H1 (cell line): Measurements from ENCODE around the gene CXCR1. TPM values are rescaled to one million over a fixed set of nuclear protein-coding genes. Genes with fewer than 3 reads are reported as not detected.

Source experiments
- CTCF ChIA-PET: fragments of 300-600 bp; sonication (Branson Sonifier 250); formaldehyde crosslinking; loops from one replicate; lab custom pipeline; 2021; ENCODE audit not compliant: partially characterized antibody; lab: Charles Lee
- POLR2A ChIA-PET: fragments of 300-600 bp; sonication (Branson Sonifier 250); formaldehyde crosslinking; loops from one replicate; lab custom pipeline; 2021; ENCODE audit warnings: inconsistent platforms; ENCODE audit not compliant: partially characterized antibody; lab: Charles Lee
- DNase-seq, 2 experiments: peaks; one replicate each; pipeline versions ENCODE4 v3.0.0 to v3.0.0-alpha.2; 2010 to 2022; ENCODE audit warnings: low spot score in 2 of 2, low read depth in 1 of 2, mixed read lengths in 1 of 2
- FAIRE-seq: peaks from 2 replicates; lab custom pipeline; 2011; peaks lifted over from hg19 to GRCh38; lab: Jason Lieb, UNC
- H2AFZ ChIP-seq: 2 replicates; pipeline ENCODE4 v1.8.1; 2012; ENCODE audit warnings: low read length, inconsistent platforms
- H2AK5ac ChIP-seq: 2 replicates; pipeline ENCODE4 v1.6.1; 2013; ENCODE audit warnings: low read depth, low read length
- H2BK120ac ChIP-seq: replicated peaks from 2 replicates; pipeline ENCODE3; 2013; ENCODE audit warnings: low read depth, low read length, inconsistent platforms
- H2BK12ac ChIP-seq: 2 replicates; pipeline ENCODE4 v1.6.1; 2013; ENCODE audit warnings: low read depth, low read length
- H2BK15ac ChIP-seq: 2 replicates; pipeline ENCODE4 v1.6.1; 2013; ENCODE audit warnings: low read length
- H2BK20ac ChIP-seq: 2 replicates; pipeline ENCODE4 v1.6.1; 2013; ENCODE audit warnings: low read length
- H2BK5ac ChIP-seq: 2 replicates; pipeline ENCODE4 v1.6.1; 2013; ENCODE audit warnings: low read depth, low read length
- H3K14ac ChIP-seq: 2 replicates; pipeline ENCODE4 v1.6.1; 2013; ENCODE audit warnings: inconsistent platforms; ENCODE audit not compliant: insufficient read length
- H3K18ac ChIP-seq: 2 replicates; pipeline ENCODE4 v1.6.1; 2013; ENCODE audit warnings: low read length; ENCODE audit errors: extremely low read depth
- H3K23ac ChIP-seq: 2 replicates; pipeline ENCODE4 v1.6.1; 2013; ENCODE audit warnings: inconsistent platforms; ENCODE audit not compliant: insufficient read length
- H3K23me2 ChIP-seq: 2 replicates; pipeline ENCODE4 v1.6.1; 2013; ENCODE audit warnings: low read depth, low read length
- H3K27ac ChIP-seq: 2 replicates; pipeline ENCODE4 v1.6.1; 2011; ENCODE audit warnings: low read depth, low read length, inconsistent platforms
- H3K27me3 ChIP-seq, 4 experiments: replicated peaks in 1 of 4; 1 replicate in 1 of 4; 2 replicates in 3 of 4; pipeline versions ENCODE4 v1.6.1 to v1.8.1; 2011 to 2013; ENCODE audit warnings: low read length in 3 of 4, mild to moderate bottlenecking in 3 of 4, inconsistent platforms in 2 of 4, mixed read lengths in 2 of 4, moderate library complexity in 1 of 4; ENCODE audit not compliant: control insufficient read depth in 3 of 4, insufficient read depth in 3 of 4; ENCODE audit errors: extremely low read depth in 1 of 4
- H3K36me3 ChIP-seq, 4 experiments: 2 replicates each; pipeline versions ENCODE4 v1.6.1 to v1.8.1; 2011 to 2013; ENCODE audit warnings: mild to moderate bottlenecking in 4 of 4, low read length in 3 of 4, moderate library complexity in 2 of 4, control low read depth in 1 of 4, inconsistent platforms in 1 of 4; ENCODE audit not compliant: insufficient read depth in 4 of 4, control insufficient read depth in 2 of 4
- H3K4ac ChIP-seq: replicated peaks from 2 replicates; pipeline ENCODE3; 2013; ENCODE audit warnings: low read length, low read depth, mixed read lengths, inconsistent platforms; ENCODE audit not compliant: insufficient read length
- H3K4me1 ChIP-seq, 4 experiments: replicated peaks in 1 of 4; 1 replicate in 1 of 4; 2 replicates in 3 of 4; pipeline versions ENCODE4 v1.6.1 to v1.8.1; 2011 to 2013; ENCODE audit warnings: low read length in 3 of 4, inconsistent platforms in 2 of 4, mixed read lengths in 1 of 4; ENCODE audit not compliant: insufficient read depth in 4 of 4, control insufficient read depth in 3 of 4
- H3K4me2 ChIP-seq, 2 experiments: 2 replicates each; pipeline versions ENCODE4 v1.6.1 to v1.8.1; 2011 to 2013; ENCODE audit warnings: low read depth in 2 of 2, low read length in 2 of 2, control low read depth in 1 of 2, inconsistent platforms in 1 of 2, mild to moderate bottlenecking in 1 of 2; ENCODE audit not compliant: insufficient read depth in 1 of 2
- H3K4me3 ChIP-seq, 4 experiments: fragments of 200-600, 300-600 bp in 1 of 4; sonication (generic), shearing (Covaris generic), sonication (Bioruptor Twin) in 1 of 4; 2 replicates each; pipeline versions ENCODE4 v1.5.1 to v1.8.1; 2011 to 2016; ENCODE audit warnings: low read length in 4 of 4, low read depth in 3 of 4, control low read depth in 2 of 4, inconsistent platforms in 2 of 4, mild to moderate bottlenecking in 2 of 4, mixed read lengths in 1 of 4, moderate library complexity in 1 of 4; ENCODE audit not compliant: insufficient read depth in 2 of 4; ENCODE audit errors: extremely low read depth in 1 of 4
- H3K56ac ChIP-seq: replicated peaks from 2 replicates; pipeline ENCODE3; 2013; ENCODE audit warnings: low read depth, mild to moderate bottlenecking, mixed read lengths, low read length, inconsistent platforms; ENCODE audit not compliant: insufficient read length
- H3K79me1 ChIP-seq: 2 replicates; pipeline ENCODE4 v1.6.1; 2013; ENCODE audit warnings: low read depth, low read length, control low read depth
- H3K79me2 ChIP-seq, 2 experiments: 2 replicates each; pipeline versions ENCODE4 v1.6.1 to v1.8.1; 2012 to 2013; ENCODE audit warnings: low read length in 2 of 2, mild to moderate bottlenecking in 2 of 2, inconsistent platforms in 1 of 2; ENCODE audit not compliant: insufficient read depth in 2 of 2, control insufficient read depth in 1 of 2
- H3K9ac ChIP-seq, 4 experiments: replicated peaks in 1 of 4; 1 replicate in 1 of 4; 2 replicates in 3 of 4; pipeline versions ENCODE4 v1.6.1 to v1.8.1; 2011 to 2013; ENCODE audit warnings: low read depth in 3 of 4, low read length in 3 of 4, control low read depth in 2 of 4, mild to moderate bottlenecking in 2 of 4, moderate library complexity in 2 of 4, inconsistent platforms in 1 of 4; ENCODE audit errors: extremely low read depth in 1 of 4
- H3K9me3 ChIP-seq, 2 experiments: 2 replicates each; pipeline versions ENCODE4 v1.6.1 to v1.8.1; 2012 to 2013; ENCODE audit warnings: mild to moderate bottlenecking in 2 of 2, moderate library complexity in 2 of 2, control low read depth in 1 of 2, inconsistent platforms in 1 of 2, low read depth in 1 of 2, low read length in 1 of 2, mixed read lengths in 1 of 2; ENCODE audit not compliant: insufficient read depth in 2 of 2
- H4K20me1 ChIP-seq, 2 experiments: replicated peaks in 1 of 2; 2 replicates each; pipeline versions ENCODE3 to v1.8.1; 2011 to 2013; ENCODE audit warnings: inconsistent platforms in 2 of 2, low read length in 2 of 2, mild to moderate bottlenecking in 1 of 2; ENCODE audit not compliant: insufficient read depth in 2 of 2, control insufficient read depth in 1 of 2
- H4K5ac ChIP-seq: 2 replicates; pipeline ENCODE4 v1.6.1; 2013; ENCODE audit warnings: low read length, low read depth, mixed read lengths, inconsistent platforms; ENCODE audit not compliant: insufficient read length
- H4K8ac ChIP-seq: 2 replicates; pipeline ENCODE4 v1.8.0; 2013; ENCODE audit warnings: mild to moderate bottlenecking, moderate library complexity, low read length, inconsistent platforms; ENCODE audit not compliant: insufficient read depth; ENCODE audit errors: extremely low read depth
- H4K91ac ChIP-seq: replicated peaks from 2 replicates; pipeline ENCODE3; 2013; ENCODE audit warnings: low read length, mixed read lengths, inconsistent platforms; ENCODE audit not compliant: insufficient read length
- CBX8 ChIP-seq: fragments of 300-800, 300-1000 bp; sonication (generic); IDR thresholded peaks from 2 replicates; pipeline ENCODE4 v1.7.1; 2016; ENCODE audit warnings: low read depth, low read length, borderline replicate concordance
- EZH2 ChIP-seq: fragments of 200-600 bp; sonication (generic); IDR thresholded peaks from 2 replicates; pipeline ENCODE4 v1.7.1; 2012; ENCODE audit warnings: low read depth, mild to moderate bottlenecking, moderate library complexity, low read length, inconsistent platforms; ENCODE audit not compliant: severe bottlenecking
- GABPA ChIP-seq: IDR thresholded peaks from 2 replicates; pipeline ENCODE4 v1.6.1; 2011; ENCODE audit warnings: mild to moderate bottlenecking, low read length, moderate library complexity, borderline replicate concordance; ENCODE audit not compliant: insufficient read depth
- GTF2F1 ChIP-seq: IDR thresholded peaks from 2 replicates; pipeline ENCODE4 v1.6.1; 2012; ENCODE audit warnings: low read depth, low read length, improper control_type of control experiment, borderline replicate concordance
- MAFK ChIP-seq: IDR thresholded peaks from 2 replicates; pipeline ENCODE4 v1.6.1; 2012; ENCODE audit warnings: low read depth, mild to moderate bottlenecking, improper control_type of control experiment, low read length
- RBBP5 ChIP-seq: IDR thresholded peaks from 2 replicates; pipeline ENCODE4 v1.7.1; 2012; ENCODE audit warnings: low read depth, mild to moderate bottlenecking, inconsistent platforms, low read length, moderate library complexity, borderline replicate concordance
- WGBS, 2 experiments: shearing (Covaris generic) in 1 of 2; methylation state at CpG; one replicate each; pipeline versions ENCODE4 v1.1.6 to v1.1.7; 2013 to 2015; ENCODE audit warnings: low lambda C conversion rate in 2 of 2, mixed read lengths in 2 of 2, inconsistent platforms in 1 of 2, low coverage in 1 of 2, missing lambda C conversion rate in 1 of 2; ENCODE audit not compliant: insufficient replicate concordance in 2 of 2, insufficient coverage in 1 of 2, insufficient read length in 1 of 2; ENCODE audit errors: extremely low coverage in 1 of 2, missing lambda C conversion rate in 1 of 2; 5-methylcytosine and 5-hydroxymethylcytosine counted together
- polyA plus RNA-seq, 7 experiments: library from polyadenylated mRNA; depleted of rRNA in 3 of 7; stranded (reverse) in 5 of 7; unstranded in 2 of 7; fragments of >200 nt in 5 of 7; fragments of 200-250 nt in 2 of 7; gene quantifications; 1 replicate in 5 of 7; 2 replicates in 1 of 7; 4 replicates in 1 of 7; pipeline versions ENCODE4 v1.2.1 to v1.2.3, GENCODE V29; 2011 to 2013; ENCODE audit warnings: missing spikeins in 2 of 7, mixed read lengths in 2 of 7
- total RNA-seq: library from RNA; stranded (reverse); fragmentation: NEBNext Ultra II Directional; extraction: Animal tissue kit (Norgen Biotek cat#: 25700); gene quantifications from 2 replicates; pipeline ENCODE4 v1.2.1, GENCODE V29; 2021

Gene CXCR1
- total and polyA plus RNA-seq, 2 of the 8 experiments (the other 6 are each of a cell fraction or from before 2014, with no cell fraction given) = not detected

DNA sequence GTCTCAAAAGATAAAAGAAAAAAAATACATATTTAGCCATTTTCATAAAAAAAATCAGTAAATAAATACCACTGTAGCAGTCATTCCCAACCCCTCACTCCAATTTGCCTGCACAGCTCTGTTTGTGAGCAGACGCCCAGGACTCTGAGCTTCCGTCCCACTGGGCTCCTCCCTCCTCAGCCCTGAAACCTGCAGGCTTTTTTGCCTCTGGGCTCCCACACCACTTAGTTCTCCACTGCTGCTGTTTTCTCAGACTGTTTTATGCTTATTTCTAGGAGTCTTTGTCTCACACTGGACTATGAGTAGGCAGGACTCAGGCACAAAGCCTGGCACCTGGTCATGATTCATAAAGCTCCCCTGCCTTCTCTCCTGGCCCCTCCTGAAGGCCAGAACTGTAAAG, 6.1 kb upstream of the CXCR1 start:
- Histone ChIP-seq H4K91ac (no peak overlapping the region), H3K23me2 (no peaks in the 10 kb centered on the region), H3K4me1 (peaks cover 0 to 3% (median 0%) of the 10 kb centered on the region in 4 experiments; a peak in 1 of 7 replicates), H3K27me3 (no peaks in the 10 kb centered on the region), H3K9me3 (no peaks in the 10 kb centered on the region), H3K14ac (no peak overlapping the region), H4K8ac (no peak overlapping the region), H3K4ac (no peak overlapping the region), H3K27ac (no peak overlapping the region), H2AK5ac (no peak overlapping the region), H2BK15ac (no peak overlapping the region), H3K4me3 (no peak overlapping the region), H3K9ac (no peak overlapping the region), H3K4me2 (no peak overlapping the region), H2BK5ac (no peak overlapping the region), H3K36me3 (no peaks in the 10 kb centered on the region), H3K79me1 (no peaks in the 10 kb centered on the region), H2BK120ac (no peak overlapping the region), H4K20me1 (no peaks in the 10 kb centered on the region), H2AFZ (no peak overlapping the region), H3K18ac (no peak overlapping the region), H2BK12ac (no peak overlapping the region), H3K23ac (no peak overlapping the region), H3K79me2 (no peaks in the 10 kb centered on the region), H2BK20ac (no peak overlapping the region), H4K5ac (no peak overlapping the region), H3K56ac (no peak overlapping the region)
- CTCF ChIA-PET = interaction anchor here (1.6 to 1.9 kb wide), 2 partner anchors 27 to 383 kb away, joined by 3 to 6 read pairs; no protein-coding TSS in a partner anchor
- WGBS, 2 experiments = 84% methylated on average over 2 of the region's 2 CpGs; no CpG with 5 or more reads in 1 of the 2 experiments
- TF ChIP-seq CBX8 (no peak), EZH2 (no peak), MAFK (no peak), RBBP5 (no peak), GTF2F1 (no peak), GABPA (no peak)
- POLR2A ChIA-PET = interaction anchor here (0.6 to 3.0 kb wide), 2 partner anchors 9 to 1663 kb away, joined by 3 to 9 read pairs; no protein-coding TSS in a partner anchor
- FAIRE-seq (no peak), DNase-seq (no peak)
